Pancreas (tissue), 10 donors: ENCODE measurements around the gene GLIPR1L2. TPM values are rescaled to one million over a fixed set of nuclear protein-coding genes. Genes with fewer than 3 reads are reported as not detected.
"Not testable (repeated sequence)": the region's sequence is repeated elsewhere in the genome, so short reads cannot be mapped to it uniquely, and the experiment has no call there.

Source experiments
- ATAC-seq, 4 donors: fragments of 200-7000 bp; cut with Tn5 transposase; one replicate each; pipeline versions ENCODE4 v1.8.0 to v1.9.1; 2020; ENCODE audit warnings: mild to moderate bottlenecking in 4 of 4, moderate library complexity in 4 of 4
- DNase-seq, 6 donors: peaks; one replicate each; pipeline ENCODE4 v3.0.0-alpha.2; 2020
- FAIRE-seq: peaks from 2 replicates; lab custom pipeline; 2012; peaks lifted over from hg19 to GRCh38; lab: Jason Lieb, UNC
- H3K27ac ChIP-seq, 4 donors: fragments of 200-600 bp; sonication (generic); 1 replicate in 3 of 4; 2 replicates in 1 of 4; pipeline versions ENCODE4 v1.5.0 to v1.8.0; 2020
- H3K27me3 ChIP-seq, 4 donors: fragments of 200-600 bp; one replicate each; pipeline ENCODE4 v1.8.0; 2021
- H3K36me3 ChIP-seq, 3 donors: fragments of 200-600 bp; sonication (generic) in 1 of 3; one replicate each; pipeline versions ENCODE4 v1.5.0 to v1.8.0; 2020 to 2021
- H3K4me1 ChIP-seq, 3 donors: fragments of 200-600 bp; one replicate each; pipeline ENCODE4 v1.8.0; 2021
- H3K4me3 ChIP-seq, 4 donors: fragments of 200-600 bp; sonication (generic) in 2 of 4; one replicate each; pipeline versions ENCODE4 v1.5.0 to v1.8.0; 2020 to 2021
- H3K9me3 ChIP-seq, 4 donors: fragments of 200-600 bp; one replicate each; pipeline ENCODE4 v1.8.0; 2021
- WGBS, 2 donors: extraction: QIAGEN DNeasy Blood & Tissue Kit; methylation state at CpG; one replicate each; pipeline ENCODE4 v1.1.7; 2013; 5-methylcytosine and 5-hydroxymethylcytosine counted together
- intact Hi-C, 3 donors: fragments of 100-400 bp; cut with DNase I; formaldehyde crosslinking; loops; one replicate each; pipeline versions ENCODE4 v1.11.1 to v1.14.2; 2022
- polyA plus RNA-seq, 2 donors: library from polyadenylated mRNA; stranded (reverse); fragments of 200-250 nt; gene quantifications; one replicate each; pipeline ENCODE4 v1.2.3, GENCODE V29; 2013
- total RNA-seq, 6 donors: library from RNA; stranded (reverse); fragmentation: NEBNext Ultra II Directional in 4 of 6; extraction: Animal tissue kit (Norgen Biotek cat#: 25700) in 4 of 6; gene quantifications; one replicate each; pipeline versions ENCODE4 v1.2.1 to v1.2.4, GENCODE V29; 2021 to 2023
- TF ChIP-seq, protein P1 (sequence below), 4 donors: fragments of 200-600 bp; sonication (generic) in 3 of 4; IDR thresholded peaks; one replicate each; pipeline versions ENCODE4 v1.5.0 to v1.8.0; 2021; ENCODE audit warnings: antibody characterized with exemption in 4 of 4
- donor health status: healthy with polysubstance abuse.
- donor health status: DM: no; HTN: no; CAD: no; lungs with moderate emphysema.
- donor health status: DM: no; HTN: no; CAD: no.
- donor health status: control.
- donor health status: control.
- donor health status: Bipolar disorder and iron deficiency.
- donor health status: DM: yes; HTN: yes; CAD: no.
- donor health status: DM: no; HTN: no; CAD: no.
- donor health status: DM: no; HTN: no; CAD: no.
- donor health status: DM: yes; HTN: yes; CAD: no.

Gene GLIPR1L2
- total and polyA plus RNA-seq, 8 donors: 0.33 to 1.2 (median 0.47) TPM; not detected in 1

DNA sequence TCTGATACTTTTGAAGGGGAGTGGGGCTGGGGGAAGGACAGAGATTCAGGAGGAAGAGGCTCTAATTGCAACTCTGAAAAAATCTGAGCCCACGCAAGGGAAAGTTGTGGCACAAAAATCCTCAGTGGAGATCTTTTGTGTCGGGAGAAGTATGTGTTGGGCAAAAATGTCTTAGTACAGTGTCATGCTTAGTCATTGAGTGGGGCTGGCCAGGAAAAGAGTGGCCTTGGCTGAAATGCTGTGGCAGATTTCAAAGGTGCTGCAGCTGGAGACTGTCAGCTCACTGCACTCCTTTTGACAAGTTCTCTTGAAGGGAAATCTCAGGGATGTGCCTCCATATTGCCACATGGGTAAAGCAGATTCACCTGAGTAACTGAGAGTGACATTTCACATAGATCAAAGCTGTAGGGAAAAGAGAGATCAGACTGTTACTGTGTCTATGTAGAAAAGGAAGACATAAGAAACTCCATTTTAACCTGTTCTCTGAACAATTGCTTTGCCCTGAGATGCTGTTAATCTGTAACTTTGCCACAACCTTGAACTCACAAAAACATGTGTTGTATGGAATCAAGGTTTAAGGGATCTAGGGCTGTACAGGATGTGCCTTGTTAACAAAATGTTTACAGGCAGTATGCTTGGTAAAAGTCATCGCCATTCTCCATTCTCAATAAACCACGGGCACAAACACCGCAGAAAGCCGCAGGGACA lies 53.7 kb downstream of the GLIPR1L2 start:
- intact Hi-C loops: no loop called here
- no peaks in the 10 kb centered on the region for H3K9me3 ChIP-seq
- TF ChIP-seq, protein P1, sequence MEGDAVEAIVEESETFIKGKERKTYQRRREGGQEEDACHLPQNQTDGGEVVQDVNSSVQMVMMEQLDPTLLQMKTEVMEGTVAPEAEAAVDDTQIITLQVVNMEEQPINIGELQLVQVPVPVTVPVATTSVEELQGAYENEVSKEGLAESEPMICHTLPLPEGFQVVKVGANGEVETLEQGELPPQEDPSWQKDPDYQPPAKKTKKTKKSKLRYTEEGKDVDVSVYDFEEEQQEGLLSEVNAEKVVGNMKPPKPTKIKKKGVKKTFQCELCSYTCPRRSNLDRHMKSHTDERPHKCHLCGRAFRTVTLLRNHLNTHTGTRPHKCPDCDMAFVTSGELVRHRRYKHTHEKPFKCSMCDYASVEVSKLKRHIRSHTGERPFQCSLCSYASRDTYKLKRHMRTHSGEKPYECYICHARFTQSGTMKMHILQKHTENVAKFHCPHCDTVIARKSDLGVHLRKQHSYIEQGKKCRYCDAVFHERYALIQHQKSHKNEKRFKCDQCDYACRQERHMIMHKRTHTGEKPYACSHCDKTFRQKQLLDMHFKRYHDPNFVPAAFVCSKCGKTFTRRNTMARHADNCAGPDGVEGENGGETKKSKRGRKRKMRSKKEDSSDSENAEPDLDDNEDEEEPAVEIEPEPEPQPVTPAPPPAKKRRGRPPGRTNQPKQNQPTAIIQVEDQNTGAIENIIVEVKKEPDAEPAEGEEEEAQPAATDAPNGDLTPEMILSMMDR (IDR thresholded peaks at IDR 0.05): no peak
- ATAC-seq (peak in 2 of 4 donors; percentile 67 to 78), DNase-seq (no peak), FAIRE-seq (no peak)
- WGBS, 2 donors: 76 to 81% methylated on average over 6 of the region's 6 CpGs
- no peak overlapping the region for H3K27ac ChIP-seq
- no peak overlapping the region for H3K4me3 ChIP-seq
- H3K27me3 ChIP-seq: no peaks in the 10 kb centered on the region
- no peaks in the 10 kb centered on the region for H3K36me3 ChIP-seq
- H3K4me1 ChIP-seq: no peaks in the 10 kb centered on the region

DNA sequence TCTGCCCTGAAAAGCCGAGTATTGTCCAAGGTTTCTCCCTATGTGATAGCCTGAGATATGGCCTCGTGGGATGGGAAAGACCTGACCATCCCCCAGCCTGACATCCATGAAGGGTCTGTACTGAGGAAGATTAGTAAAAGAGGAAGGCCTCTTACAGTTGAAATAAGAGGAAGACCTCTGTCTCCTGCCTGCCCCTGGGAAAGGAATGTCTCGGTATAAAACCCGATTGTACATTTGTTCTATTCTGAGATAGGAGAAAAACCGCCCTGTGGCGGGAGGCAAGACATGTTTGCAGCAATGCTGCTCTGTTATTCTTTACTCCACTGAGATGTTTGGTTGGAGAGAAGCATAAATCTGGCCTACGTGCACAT lies 54.2 kb downstream of the GLIPR1L2 start:
- H3K27me3 ChIP-seq, H3K36me3 ChIP-seq, FAIRE-seq, H3K27ac ChIP-seq, intact Hi-C loops, H3K4me1 ChIP-seq, DNase-seq, ATAC-seq, H3K4me3 ChIP-seq, H3K9me3 ChIP-seq: not testable (repeated sequence)
- 68 to 74% methylated on average over 7 of the region's 7 CpGs for WGBS, 2 donors

DNA sequence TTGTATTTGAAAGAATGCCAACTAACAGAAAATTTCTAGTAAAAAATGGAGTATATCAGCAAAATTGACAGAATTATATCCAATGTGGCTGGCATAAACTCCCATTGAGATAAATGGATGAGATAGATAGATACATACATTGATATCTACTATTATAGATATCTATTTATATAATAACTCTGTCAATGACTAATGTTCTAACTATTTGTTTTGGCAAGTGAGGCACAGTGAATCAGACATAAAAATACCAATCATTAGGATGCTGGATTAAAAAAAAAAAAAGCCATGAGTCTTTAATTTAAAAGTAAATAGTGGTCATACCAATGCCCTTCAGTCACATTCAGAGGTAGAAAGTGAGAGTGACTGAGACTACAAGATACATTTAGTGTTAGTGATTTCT lies 56.0 kb downstream of the GLIPR1L2 start:
- Histone ChIP-seq H3K4me1 (no peaks in the 10 kb centered on the region), H3K4me3 (no peak overlapping the region), H3K36me3 (no peaks in the 10 kb centered on the region), H3K27ac (no peak overlapping the region), H3K27me3 (no peaks in the 10 kb centered on the region), H3K9me3 (no peaks in the 10 kb centered on the region)
- FAIRE-seq (no peak), ATAC-seq (no peak), DNase-seq (no peak)
- intact Hi-C loops: no loop called here
- TF ChIP-seq, protein P1 (IDR thresholded peaks at IDR 0.05): no peak

DNA sequence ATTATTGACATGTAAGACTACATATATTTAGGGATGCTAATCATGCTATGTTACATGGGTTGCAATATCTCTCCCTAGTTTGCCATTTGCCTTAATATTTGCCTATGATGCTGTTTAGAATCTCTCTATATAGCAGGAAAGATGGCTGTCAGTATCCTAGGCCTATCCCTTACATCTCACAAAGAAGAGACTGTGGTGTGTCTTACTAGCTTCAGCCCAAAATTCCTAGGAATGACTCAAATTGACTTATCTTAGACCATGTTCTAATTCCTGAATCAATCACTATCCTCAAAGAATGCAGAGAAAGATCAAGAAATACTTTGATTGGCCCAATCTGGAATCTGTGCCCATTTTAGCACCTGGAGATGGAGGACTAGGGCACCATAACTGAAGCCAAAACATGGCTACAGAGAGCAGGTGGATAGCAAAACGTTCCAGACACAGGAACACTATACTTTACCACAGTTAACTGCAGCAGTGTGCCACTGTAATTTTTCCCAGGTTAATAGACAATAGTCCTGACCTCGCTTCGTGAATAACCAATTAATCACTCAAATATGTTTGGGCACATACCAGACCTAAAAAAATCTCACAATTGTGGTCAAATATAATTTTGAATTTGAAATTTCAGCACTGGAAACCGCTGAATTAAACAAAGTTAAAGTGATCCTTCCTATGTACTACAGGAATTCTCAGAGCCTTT lies 57.0 kb downstream of the GLIPR1L2 start:
- TF ChIP-seq, protein P1 (IDR thresholded peaks at IDR 0.05): no peak
- WGBS, 2 donors: 33 to 35% methylated on average over 4 of the region's 4 CpGs
- no peak for DNase-seq
- FAIRE-seq: no peak
- Histone ChIP-seq H3K4me1 (no peaks in the 10 kb centered on the region), H3K27ac (no peak overlapping the region), H3K9me3 (no peaks in the 10 kb centered on the region), H3K27me3 (no peaks in the 10 kb centered on the region), H3K36me3 (no peaks in the 10 kb centered on the region), H3K4me3 (no peak overlapping the region)
- intact Hi-C loops: no loop called here
- no peak for ATAC-seq

DNA sequence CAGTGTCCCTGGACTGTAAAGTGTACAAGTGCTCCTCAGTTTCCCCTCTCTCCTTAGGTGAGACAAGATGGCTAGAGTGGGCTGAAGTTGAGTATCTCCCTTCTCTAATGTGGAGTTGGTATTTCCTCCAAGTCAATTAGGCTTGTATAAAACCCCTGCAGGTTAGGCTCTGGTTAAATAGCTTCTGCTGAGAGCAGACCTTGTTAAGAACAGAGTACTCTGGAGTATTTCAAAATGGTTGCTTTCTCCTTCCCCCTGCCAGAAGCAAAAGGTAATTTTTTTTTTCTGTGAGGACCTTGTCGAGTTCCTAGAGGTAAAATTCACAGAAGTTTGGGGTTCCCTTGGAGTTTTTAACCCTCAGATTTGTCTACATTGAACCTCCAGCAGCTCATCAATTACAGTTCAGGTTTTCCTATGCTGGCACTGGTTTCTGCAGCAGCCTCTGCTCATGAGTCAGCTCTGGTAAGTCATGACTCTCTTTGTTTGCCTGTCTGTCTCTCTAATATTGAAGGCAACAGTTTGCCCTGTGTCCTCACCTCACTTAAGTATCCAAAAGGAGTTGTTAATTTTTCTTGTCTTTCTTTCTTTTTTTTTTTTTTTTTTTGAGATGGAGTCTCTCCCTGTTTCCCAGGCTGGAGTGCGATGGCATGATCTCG lies 61.9 kb downstream of the GLIPR1L2 start:
- H3K4me1 ChIP-seq: no peaks in the 10 kb centered on the region
- 72 to 78% methylated on average over 3 of the region's 3 CpGs for WGBS, 2 donors
- DNase-seq: no peak
- H3K9me3 ChIP-seq: no peaks in the 10 kb centered on the region
- FAIRE-seq: no peak
- intact Hi-C loops: no loop called here
- no peaks in the 10 kb centered on the region for H3K27me3 ChIP-seq
- H3K36me3 ChIP-seq: no peaks in the 10 kb centered on the region
- TF ChIP-seq, protein P1 (IDR thresholded peaks at IDR 0.05): no peak
- no peak overlapping the region for H3K27ac ChIP-seq
- ATAC-seq: no peak
- no peak overlapping the region for H3K4me3 ChIP-seq
